GM18873 (cell line): ENCODE results near the gene PRKX.
"Not testable (repeated sequence)": the region's sequence is repeated elsewhere in the genome, so short reads cannot be mapped to it uniquely, and the experiment has no call there.

ENCODE experiments used
- ATAC-seq: cut with Tn5 transposase; IDR thresholded peaks from one replicate; pipeline ENCODE4 v1.9.1; 2021; ENCODE audit warnings: mild to moderate bottlenecking, moderate library complexity, moderate number of reproducible peaks; ENCODE audit not compliant: unreplicated experiment, low FRiP score

Gene PRKX

GRCh38 chrX:3585719-3586118 lies 127.7 kb downstream of the PRKX start:
- no peak for ATAC-seq

- ATAC-seq, result no peak
Measured at GRCh38 chrX:3584415-3584996, 128.9 kb downstream of the PRKX start.

- ATAC-seq, result no peak
Measured at GRCh38 chrX:3582451-3582850, 131.0 kb downstream of the PRKX start.

- ATAC-seq, result no peak
Measured at GRCh38 chrX:3581609-3582108, 131.8 kb downstream of the PRKX start.

GRCh38 chrX:3577551-3577950 lies 135.9 kb downstream of the PRKX start:
- ATAC-seq, result no peak

- ATAC-seq, result no peak
Measured at GRCh38 chrX:3576886-3577501, 136.5 kb downstream of the PRKX start.

GRCh38 chrX:3567686-3568085 lies 145.8 kb downstream of the PRKX start:
- ATAC-seq, result no peak

- ATAC-seq, result no peak
Measured at GRCh38 chrX:3563451-3563850, 150.0 kb downstream of the PRKX start.

- ATAC-seq, result not testable (repeated sequence)
Measured at GRCh38 chrX:3560010-3560409, 153.4 kb downstream of the PRKX start.
